Right renal pelvis (tissue), 4 donors: ENCODE data around the gene SKA1. TPM values are rescaled to one million over a fixed set of nuclear protein-coding genes. Genes with fewer than 3 reads are reported as not detected.
A peak's percentile ranks its signal among the peaks of the same experiment; 100 is the strongest.
"Not testable (repeated sequence)": the region's sequence is repeated elsewhere in the genome, so short reads cannot be mapped to it uniquely, and the experiment has no call there.

Experiments
- DNase-seq, 4 donors: peaks; one replicate each; pipeline ENCODE4 v3.0.0-alpha.2; 2013; ENCODE audit warnings: low read depth in 4 of 4, low spot score in 3 of 4, missing footprints in 1 of 4
- polyA plus RNA-seq, 4 donors: library from polyadenylated mRNA; unstranded; fragments of 120-200 nt; gene quantifications; one replicate each; pipeline ENCODE4 v1.2.1, GENCODE V29; 2013; ENCODE audit not compliant: insufficient read length in 4 of 4

Gene SKA1
- polyA plus RNA-seq, 4 donors, result 6.1 to 8.3 (median 7.7) TPM

DNA sequence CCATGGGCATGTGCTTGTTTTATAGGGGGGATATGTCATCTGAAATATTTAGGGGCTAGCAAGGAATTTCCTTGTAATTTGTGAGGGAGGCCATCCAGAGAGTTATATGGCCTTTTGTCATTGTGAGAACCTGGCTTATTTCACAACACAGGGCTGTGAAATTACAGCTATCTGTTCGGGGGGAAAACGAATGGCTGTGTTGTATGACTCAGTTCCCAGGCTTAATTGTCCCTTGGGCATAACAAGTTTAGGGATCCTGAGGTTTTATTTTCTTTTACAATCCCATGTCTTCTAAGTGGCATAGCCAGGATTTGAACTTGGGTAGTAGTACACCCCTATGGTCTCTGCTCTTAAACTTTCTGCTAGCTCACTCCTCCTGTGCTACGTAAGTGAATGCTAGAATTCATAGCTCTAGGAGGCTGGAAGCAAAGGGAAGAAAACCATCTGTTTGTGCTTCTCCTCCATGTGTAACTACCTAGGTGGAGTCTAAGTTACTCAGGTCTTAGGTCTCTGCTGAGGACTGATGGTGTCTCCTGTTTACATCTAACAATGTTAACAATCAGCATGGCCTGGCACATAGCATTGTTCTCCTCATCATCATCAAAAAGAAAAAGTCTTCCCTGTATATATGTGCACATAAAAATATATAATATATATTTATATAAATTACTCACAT is 53.8 kb downstream of the SKA1 start:
- no peak for DNase-seq

DNA sequence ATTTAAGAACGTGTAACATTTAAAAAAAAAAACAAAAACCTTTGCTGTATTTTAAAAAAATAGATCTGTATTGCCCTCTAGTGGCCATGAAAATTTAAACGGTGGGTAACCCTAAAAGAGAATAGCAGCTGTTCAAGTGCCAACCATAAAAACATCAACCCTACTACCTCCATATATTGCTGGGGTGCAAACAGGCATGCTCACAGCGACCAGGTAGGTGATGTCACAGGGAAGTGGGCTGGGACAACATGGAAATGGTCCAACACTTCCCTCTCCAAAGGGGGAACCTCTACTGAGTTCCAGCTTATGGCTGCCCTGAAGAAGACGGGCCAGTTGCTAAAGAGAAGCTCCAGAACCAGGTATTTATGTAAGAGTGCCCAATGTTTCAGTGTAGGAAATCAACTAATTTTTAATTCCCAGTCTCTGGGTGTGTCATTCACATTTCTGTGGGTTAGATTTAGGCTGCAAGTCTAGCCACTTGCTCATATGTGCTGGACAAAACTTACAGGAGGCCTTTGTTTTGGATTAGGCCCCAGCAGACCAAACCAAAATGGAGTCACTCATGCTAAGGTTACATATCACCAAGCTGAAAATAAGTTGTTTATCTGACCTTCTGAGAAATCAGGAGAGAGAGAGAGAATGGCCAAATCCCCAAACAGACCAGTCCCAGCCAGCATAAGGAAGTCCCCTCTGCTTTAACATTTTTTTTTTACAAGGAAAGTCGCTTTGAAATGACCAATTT is 54.5 kb downstream of the SKA1 start:
- DNase-seq, result peak in 2 of 4 donors; percentile 28 to 29

DNA sequence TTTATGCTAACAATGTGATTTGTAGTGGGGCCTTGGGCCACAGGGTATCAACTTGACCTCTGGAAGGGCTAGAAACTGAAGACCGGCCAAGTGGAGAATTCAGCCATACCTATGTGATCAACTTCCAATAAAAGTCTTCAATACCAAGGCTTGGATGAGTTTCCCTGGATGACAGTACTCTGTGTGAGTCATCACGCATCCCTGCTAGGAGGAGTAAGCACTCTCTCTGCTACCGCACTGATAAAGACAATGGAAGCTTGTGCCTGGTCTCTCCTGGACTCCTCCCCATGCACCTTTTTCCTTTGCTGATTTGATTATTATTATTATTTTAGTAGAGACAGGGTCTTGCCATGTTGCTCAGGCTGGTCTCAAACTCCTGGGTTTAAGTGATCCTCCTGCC is 58.1 kb downstream of the SKA1 start:
- DNase-seq, result no peak

DNA sequence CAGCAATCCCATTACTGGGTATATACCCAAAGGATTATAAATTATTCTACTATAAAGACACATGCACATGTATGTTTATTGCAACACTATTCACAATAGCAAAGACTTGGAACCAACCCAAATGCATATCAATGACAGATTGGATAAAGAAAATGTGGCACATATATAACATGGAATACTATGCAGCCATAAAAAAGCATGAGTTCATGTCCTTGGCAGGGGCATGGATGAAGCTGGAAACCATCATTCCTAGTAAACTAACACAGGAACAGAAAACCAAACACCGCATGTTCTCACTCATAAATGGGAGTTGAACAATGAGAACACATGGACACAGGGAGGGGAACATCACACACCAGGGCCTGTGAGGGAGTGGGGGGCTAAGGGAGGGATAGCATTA is 61.9 kb downstream of the SKA1 start:
- not testable (repeated sequence) for DNase-seq

DNA sequence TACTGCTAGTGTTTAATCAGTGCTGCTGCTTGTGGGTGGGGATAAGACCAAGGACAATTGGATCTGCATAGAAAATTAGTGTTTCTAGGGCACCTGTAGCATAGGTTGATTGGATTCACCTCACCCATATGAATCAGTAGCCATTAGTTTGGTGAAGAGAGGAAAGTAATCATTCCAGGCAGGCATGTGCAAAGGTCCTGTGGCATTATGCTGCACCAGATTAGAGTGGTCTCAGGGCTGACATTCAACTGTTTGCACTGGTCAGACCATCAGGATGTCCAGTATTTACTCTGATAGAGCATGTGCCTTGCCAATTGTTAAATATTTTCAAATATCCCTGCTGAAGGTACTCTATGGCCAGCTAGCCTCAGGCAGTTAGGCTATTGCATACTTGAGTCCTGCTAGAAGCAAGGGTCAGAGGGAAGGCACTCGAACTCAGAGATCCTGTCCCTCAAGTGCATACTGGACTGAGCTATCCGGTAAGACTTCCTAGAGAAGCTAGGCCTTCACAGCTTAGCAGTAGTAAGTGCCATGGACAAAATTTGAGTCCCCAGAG is 64.7 kb downstream of the SKA1 start:
- no peak for DNase-seq

DNA sequence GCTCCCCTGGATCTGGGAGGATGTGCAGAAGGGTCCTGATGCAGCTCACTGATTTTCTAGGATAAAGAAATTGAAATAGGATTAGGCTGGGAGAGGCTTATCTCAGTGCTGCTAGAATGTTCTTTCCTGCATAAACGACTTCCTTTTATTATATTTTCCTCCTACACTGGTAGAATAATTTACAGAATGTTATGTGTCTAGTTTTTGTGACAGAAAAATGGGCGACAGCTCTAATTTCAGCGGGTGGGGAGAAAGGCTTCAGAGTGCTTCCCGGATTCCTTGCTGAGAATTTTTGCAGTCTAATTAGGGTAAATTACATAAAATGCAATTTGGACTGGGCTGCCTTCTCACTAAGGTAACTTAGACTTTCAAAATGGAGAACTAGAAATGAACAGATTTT is 66.2 kb downstream of the SKA1 start:
- DNase-seq, result no peak

DNA sequence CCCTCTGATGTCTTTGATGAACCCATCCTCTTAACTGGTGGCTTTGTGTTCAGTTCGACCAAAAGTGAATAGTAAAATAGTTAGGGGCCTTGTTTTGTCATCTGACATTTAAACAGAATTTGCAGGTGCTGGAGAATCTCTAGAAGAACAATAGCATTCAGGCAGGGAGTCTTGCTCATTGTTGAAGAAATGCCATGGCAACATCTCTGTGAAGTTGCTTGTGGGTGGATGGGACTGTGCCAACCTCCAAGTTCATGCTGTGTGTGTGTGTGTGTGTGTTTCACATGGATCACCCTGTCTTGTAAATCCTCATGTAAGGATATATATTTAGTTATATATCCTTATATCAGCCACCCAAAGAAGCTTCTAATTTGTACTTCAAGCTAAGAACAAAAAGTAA is 66.7 kb downstream of the SKA1 start:
- DNase-seq, result no peak

Other genes starting within 250 kb of the SKA1 start
- gene MYO5B, start 179.9 kb upstream of the SKA1 start, polyA plus RNA-seq, result 10 to 100 TPM; 25.8 to 33.4 (median 27.5) TPM
- gene CFAP53, start 108.6 kb upstream of the SKA1 start, polyA plus RNA-seq, result 1 to 10 TPM; 2.5 to 3.9 (median 3.5) TPM
- gene MBD1, start 93.5 kb upstream of the SKA1 start, polyA plus RNA-seq, result 10 to 100 TPM; 60.6 to 71.2 (median 64.0) TPM
- gene CXXC1, start 87.4 kb upstream of the SKA1 start, polyA plus RNA-seq, result 10 to 100 TPM; 61.9 to 81.4 (median 72.1) TPM
- gene MAPK4, start 185.0 kb downstream of the SKA1 start, polyA plus RNA-seq, result 10 to 100 TPM in 2 of 4 donors, 1 to 10 TPM in 2; 8.8 to 10.5 (median 10.1) TPM